Spleen (tissue), 11 donors: ENCODE results near the gene SNX33. TPM values are rescaled to one million over a fixed set of nuclear protein-coding genes. Genes with fewer than 3 reads are reported as not detected.

ENCODE experiments used
- DNase-seq: peaks from one replicate; pipeline ENCODE4 v3.0.0-alpha.2; 2020
- H3K27ac ChIP-seq, 8 donors: fragments of 200-600 bp; sonication (generic) in 7 of 8; 1 replicate in 4 of 8; 2 replicates in 4 of 8; pipeline versions ENCODE4 v1.5.0 to v1.8.0; 2016 to 2021; ENCODE audit warnings: inconsistent platforms in 4 of 8, mild to moderate bottlenecking in 4 of 8, moderate library complexity in 1 of 8
- H3K27me3 ChIP-seq, 7 donors: fragments of 200-600 bp; sonication (generic) in 6 of 7; replicated peaks in 1 of 7; 1 replicate in 4 of 7; 2 replicates in 3 of 7; pipeline versions ENCODE4 v1.5.0 to v1.8.0; 2016 to 2021; ENCODE audit warnings: inconsistent platforms in 3 of 7, mild to moderate bottlenecking in 1 of 7
- H3K36me3 ChIP-seq, 6 donors: fragments of 200-600 bp; sonication (generic) in 5 of 6; 1 replicate in 4 of 6; 2 replicates in 2 of 6; pipeline versions ENCODE4 v1.5.0 to v1.8.0; 2016 to 2021; ENCODE audit warnings: inconsistent platforms in 2 of 6
- H3K4me1 ChIP-seq, 6 donors: fragments of 200-600 bp; sonication (generic) in 5 of 6; 1 replicate in 3 of 6; 2 replicates in 3 of 6; pipeline versions ENCODE4 v1.5.0 to v1.8.0; 2016 to 2021; ENCODE audit warnings: inconsistent platforms in 3 of 6
- H3K4me3 ChIP-seq, 8 donors: fragments of 200-600 bp; sonication (generic) in 7 of 8; 1 replicate in 4 of 8; 2 replicates in 4 of 8; pipeline versions ENCODE4 v1.5.0 to v1.8.0; 2016 to 2021; ENCODE audit warnings: inconsistent platforms in 4 of 8, mild to moderate bottlenecking in 4 of 8, moderate library complexity in 2 of 8
- H3K9me3 ChIP-seq, 8 donors: fragments of 200-600 bp; sonication (generic) in 7 of 8; 1 replicate in 4 of 8; 2 replicates in 4 of 8; pipeline versions ENCODE4 v1.5.0 to v1.8.0; 2016 to 2021; ENCODE audit warnings: inconsistent platforms in 4 of 8
- POLR2A ChIP-seq, 3 donors: fragments of 450-650 bp; IDR thresholded peaks; one replicate each; pipeline ENCODE4 v1.5.1; 2017; ENCODE audit warnings: antibody characterized with exemption in 3 of 3, mild to moderate bottlenecking in 1 of 3
- POLR2AphosphoS5 ChIP-seq, 3 donors: sonication (generic); formaldehyde crosslinking; IDR thresholded peaks; one replicate each; pipeline ENCODE4 v1.5.1; 2017; ENCODE audit warnings: antibody characterized with exemption in 3 of 3
- WGBS, 5 donors: extraction: QIAGEN DNeasy Blood & Tissue Kit in 3 of 5; methylation state at CpG; one replicate each; pipeline versions ENCODE4 v1.1.5 to v1.1.7; 2013 to 2018; 5-methylcytosine and 5-hydroxymethylcytosine counted together
- intact Hi-C: fragments of 100-400 bp; cut with DNase I; formaldehyde crosslinking; loops from one replicate; pipeline ENCODE4 v1.15.0; 2023; ENCODE audit warnings: low total_unique reads
- polyA plus RNA-seq, 3 donors: library from polyadenylated mRNA; stranded (reverse); fragments of 200-250 nt; gene quantifications; one replicate each; pipeline ENCODE4 v1.2.1, GENCODE V29; 2013
- total RNA-seq, 7 donors: library from RNA; depleted of rRNA in 3 of 7; stranded (reverse); fragments of >200 nt in 3 of 7; fragmentation: NEBNext Ultra II Directional in 4 of 7; extraction: Animal tissue kit (Norgen Biotek cat#: 25700) in 4 of 7; gene quantifications; one replicate each; pipeline versions ENCODE4 v1.1.0 to v1.2.1, GENCODE V29; 2016 to 2021
- TF ChIP-seq, protein P1 (sequence below), 11 experiments: fragments of 200-600 bp in 7 of 11; fragments of 450-650 bp in 4 of 11; sonication (generic) in 4 of 11; IDR thresholded peaks in 8 of 11; conservative IDR thresholded peaks in 3 of 11; 1 replicate in 7 of 11; 2 replicates in 4 of 11; pipeline versions ENCODE4 v1.4.0 to v1.8.0; 2016 to 2021; ENCODE audit warnings: antibody characterized with exemption in 11 of 11, inconsistent platforms in 4 of 11, mild to moderate bottlenecking in 1 of 11
- donor health status: healthy with polysubstance abuse.
- donor health status: DM: no; HTN: no; CAD: no; lungs with moderate emphysema.
- donor health status: DM: no; HTN: no; CAD: no.
- donor health status: Bipolar disorder and iron deficiency.
- donor health status: healthy.
- donor health status: DM: no; HTN: no; CAD: no.
- donor health status: DM: yes; HTN: yes; CAD: no.

SNX33 gene
- total and polyA plus RNA-seq, 10 donors: 4.3 to 22.8 (median 16.5) TPM

DNA sequence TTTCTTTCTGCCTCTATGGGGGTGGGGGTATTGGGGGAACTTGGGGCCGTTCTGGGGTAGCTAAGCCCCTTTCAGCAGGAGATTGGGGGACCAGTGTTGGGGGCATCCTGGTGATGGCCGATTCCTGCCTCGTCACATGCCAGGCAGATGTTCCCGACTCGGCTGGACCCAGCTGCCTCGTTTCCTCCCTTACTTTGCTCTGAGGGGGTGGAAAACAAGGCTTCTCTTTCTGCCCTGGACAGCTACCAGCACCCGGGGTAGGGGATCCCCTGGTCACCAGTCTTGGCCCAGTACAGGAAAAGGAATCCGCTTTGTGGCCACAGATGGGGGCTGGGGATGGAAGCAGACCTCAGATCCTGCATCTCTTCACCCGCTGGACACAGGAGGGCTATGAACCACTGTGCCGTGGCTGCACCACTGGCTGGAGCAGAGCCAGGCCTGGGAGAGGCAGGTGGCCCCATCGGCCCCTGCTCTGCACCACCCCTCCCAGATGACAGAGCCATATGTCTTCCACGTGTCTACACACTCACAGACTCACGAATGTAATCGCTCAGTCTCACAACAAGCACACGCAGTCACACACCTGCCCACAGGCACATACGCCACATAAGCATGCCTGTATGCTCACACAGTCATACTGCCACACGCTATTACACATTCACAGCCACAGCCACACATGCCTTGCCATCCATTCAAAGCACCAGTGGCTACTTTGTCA is 12.4 kb downstream of the SNX33 start:
- Histone ChIP-seq H3K4me1 (peaks cover 2 to 48% (median 12%) of the 10 kb centered on the region in 6 donors), H3K27me3 (no peaks in the 10 kb centered on the region), H3K4me3 (no peak overlapping the region), H3K27ac (peak overlapping the region in 6 of 8 donors; percentile 55 to 76 (median 71)), H3K36me3 (peaks cover 0 to 30% (median 6%) of the 10 kb centered on the region in 6 donors), H3K9me3 (no peaks in the 10 kb centered on the region)
- TF ChIP-seq POLR2AphosphoS5 (IDR thresholded peaks at IDR 0.05) (no peak), POLR2A (IDR thresholded peaks at IDR 0.05) (no peak)
- TF ChIP-seq, protein P1, sequence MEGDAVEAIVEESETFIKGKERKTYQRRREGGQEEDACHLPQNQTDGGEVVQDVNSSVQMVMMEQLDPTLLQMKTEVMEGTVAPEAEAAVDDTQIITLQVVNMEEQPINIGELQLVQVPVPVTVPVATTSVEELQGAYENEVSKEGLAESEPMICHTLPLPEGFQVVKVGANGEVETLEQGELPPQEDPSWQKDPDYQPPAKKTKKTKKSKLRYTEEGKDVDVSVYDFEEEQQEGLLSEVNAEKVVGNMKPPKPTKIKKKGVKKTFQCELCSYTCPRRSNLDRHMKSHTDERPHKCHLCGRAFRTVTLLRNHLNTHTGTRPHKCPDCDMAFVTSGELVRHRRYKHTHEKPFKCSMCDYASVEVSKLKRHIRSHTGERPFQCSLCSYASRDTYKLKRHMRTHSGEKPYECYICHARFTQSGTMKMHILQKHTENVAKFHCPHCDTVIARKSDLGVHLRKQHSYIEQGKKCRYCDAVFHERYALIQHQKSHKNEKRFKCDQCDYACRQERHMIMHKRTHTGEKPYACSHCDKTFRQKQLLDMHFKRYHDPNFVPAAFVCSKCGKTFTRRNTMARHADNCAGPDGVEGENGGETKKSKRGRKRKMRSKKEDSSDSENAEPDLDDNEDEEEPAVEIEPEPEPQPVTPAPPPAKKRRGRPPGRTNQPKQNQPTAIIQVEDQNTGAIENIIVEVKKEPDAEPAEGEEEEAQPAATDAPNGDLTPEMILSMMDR (IDR thresholded peaks at IDR 0.05 in 8 of 11, conservative IDR thresholded peaks at IDR 0.05 in 3 of 11): no peak
- intact Hi-C loops: no loop called here
- DNase-seq: no peak
- 72 to 88% (median 80%) methylated on average over 15 to 17 of the region's 17 CpGs for WGBS, 5 donors

DNA sequence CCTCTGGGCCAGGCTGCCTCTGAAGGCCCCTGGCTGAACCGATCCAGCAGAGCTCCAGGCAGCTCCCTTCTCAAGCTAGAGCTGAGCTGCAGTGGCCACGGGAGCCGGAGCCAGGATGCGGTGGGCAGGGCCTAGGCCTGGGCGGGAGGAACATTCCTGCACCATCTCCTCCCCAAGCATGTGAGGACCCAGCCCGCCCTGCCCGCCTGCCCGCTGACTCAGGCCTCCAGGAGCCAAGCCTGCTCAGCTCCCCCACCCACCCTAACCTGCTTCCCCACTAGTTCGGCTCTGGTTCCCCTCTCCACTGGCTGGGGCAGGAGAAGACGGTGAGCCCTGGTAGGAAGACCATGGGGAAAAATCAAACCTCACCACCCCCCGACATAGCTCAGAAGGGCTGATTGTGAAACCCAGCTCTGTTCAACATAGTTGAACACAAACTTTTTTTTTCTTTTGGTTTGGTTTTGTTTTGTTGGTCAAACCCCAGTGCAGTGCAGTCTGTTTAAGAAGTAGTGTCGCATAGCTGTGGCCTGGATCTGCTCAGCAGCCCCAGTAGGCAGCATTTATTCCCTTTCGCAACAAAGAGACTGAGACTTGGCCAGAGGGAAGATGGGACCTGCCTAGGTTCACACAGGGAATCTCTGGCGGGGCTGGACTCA is 13.5 kb downstream of the SNX33 start:
- intact Hi-C loops: no loop called here
- H3K4me1 ChIP-seq: peaks cover 0 to 46% (median 11%) of the 10 kb centered on the region in 6 donors
- DNase-seq: peak; percentile 85

DNA sequence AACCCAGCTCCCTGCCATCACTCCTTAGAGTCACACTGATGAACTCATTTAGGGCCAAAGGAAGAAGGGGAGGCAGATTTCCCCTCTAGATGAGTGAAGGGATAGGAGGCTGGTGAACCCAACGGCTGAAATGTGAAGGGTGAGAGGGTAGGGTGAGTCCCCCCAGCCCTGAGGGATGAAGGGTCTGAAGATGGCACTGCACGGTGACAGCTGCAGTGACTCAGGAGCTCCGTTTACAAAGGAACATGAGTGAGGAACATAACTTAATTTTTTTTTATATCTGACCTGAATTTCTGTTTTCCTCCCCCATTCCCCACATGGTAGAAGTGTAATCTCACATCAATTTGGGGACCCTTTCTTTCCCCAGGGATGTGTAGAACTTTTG is 14.0 kb downstream of the SNX33 start:
- H3K4me1 ChIP-seq: peaks cover 2 to 51% (median 16%) of the 10 kb centered on the region in 6 donors
- H3K4me3 ChIP-seq: no peak overlapping the region
- peaks cover 0 to 25% (median 6%) of the 10 kb centered on the region in 6 donors for H3K36me3 ChIP-seq
- H3K9me3 ChIP-seq: no peaks in the 10 kb centered on the region
- no peaks in the 10 kb centered on the region for H3K27me3 ChIP-seq
- peak overlapping the region in 7 of 8 donors; percentile 61 to 76 (median 73) for H3K27ac ChIP-seq
- WGBS, 5 donors: 60 to 80% (median 67%) methylated on average over 3 of the region's 3 CpGs
- TF ChIP-seq, protein P1 (IDR thresholded peaks at IDR 0.05 in 8 of 11, conservative IDR thresholded peaks at IDR 0.05 in 3 of 11): no peak
- no peak for TF ChIP-seq POLR2AphosphoS5 (IDR thresholded peaks at IDR 0.05)
- TF ChIP-seq POLR2A (IDR thresholded peaks at IDR 0.05): no peak
- no peak for DNase-seq
- intact Hi-C loops: no loop called here

More for the DNA sequence above, 13.5 kb downstream of the SNX33 start:
- Histone ChIP-seq H3K36me3 (peaks cover 0 to 30% (median 6%) of the 10 kb centered on the region in 6 donors), H3K4me3 (no peak overlapping the region), H3K27me3 (no peaks in the 10 kb centered on the region), H3K9me3 (no peaks in the 10 kb centered on the region), H3K27ac (peak overlapping the region in 7 of 8 donors; percentile 61 to 76 (median 73))
- TF ChIP-seq POLR2AphosphoS5 (IDR thresholded peaks at IDR 0.05): peak; percentile 65 to 83 (median 72)
- TF ChIP-seq, protein P1 (IDR thresholded peaks at IDR 0.05 in 8 of 11, conservative IDR thresholded peaks at IDR 0.05 in 3 of 11): no peak
- WGBS, 5 donors: 70 to 82% (median 74%) methylated on average over 9 to 14 of the region's 14 CpGs
